Measurements from ENCODE around the gene ADGRG2. TPM values are rescaled to one million over a fixed set of nuclear protein-coding genes. Genes with fewer than 3 reads are reported as not detected.

The ADGRG2 gene
- total RNA-seq, 2 experiments from 2014 or later: not detected

DNA sequence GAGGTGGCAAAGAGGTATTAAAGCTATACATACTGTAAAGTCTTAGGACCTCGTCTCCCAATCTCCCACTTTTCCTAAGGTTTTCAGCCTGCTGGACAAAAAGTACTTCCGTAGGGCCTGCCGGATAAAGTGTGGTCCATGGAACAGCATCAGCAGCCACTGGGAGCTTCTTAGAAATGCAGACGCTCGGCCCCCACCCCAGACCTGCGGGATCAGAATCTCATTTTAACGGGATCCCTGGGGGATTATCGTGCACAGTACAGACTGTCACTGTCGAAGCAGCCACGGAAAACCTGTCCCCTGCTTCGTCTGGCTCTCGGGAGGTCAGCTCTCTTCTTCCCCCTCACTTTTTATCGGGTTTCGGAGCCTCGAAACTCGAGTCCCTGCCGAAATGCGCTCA lies 802 bp downstream of the ADGRG2 start:
- Mint-ChIP-seq H3K27ac (no peak overlapping the region), H3K27me3 (ENCODE audit: low read depth) (peaks cover 30% of the 10 kb centered on the region), H3K4me3 (no peak overlapping the region), H3K9me3 (no peaks in the 10 kb centered on the region), H3K36me3 (ENCODE audit: low read depth) (no peaks in the 10 kb centered on the region), H3K4me1 (ENCODE audit: low read depth) (no peaks in the 10 kb centered on the region)
- intact Hi-C loops (cut with micrococcal nuclease): loop anchor here (5.0 kb wide), 1 partner anchor 729 kb away; no protein-coding TSS in a partner anchor
- DNase-seq: no peak
- CTCF ChIA-PET: no interaction called here

DNA sequence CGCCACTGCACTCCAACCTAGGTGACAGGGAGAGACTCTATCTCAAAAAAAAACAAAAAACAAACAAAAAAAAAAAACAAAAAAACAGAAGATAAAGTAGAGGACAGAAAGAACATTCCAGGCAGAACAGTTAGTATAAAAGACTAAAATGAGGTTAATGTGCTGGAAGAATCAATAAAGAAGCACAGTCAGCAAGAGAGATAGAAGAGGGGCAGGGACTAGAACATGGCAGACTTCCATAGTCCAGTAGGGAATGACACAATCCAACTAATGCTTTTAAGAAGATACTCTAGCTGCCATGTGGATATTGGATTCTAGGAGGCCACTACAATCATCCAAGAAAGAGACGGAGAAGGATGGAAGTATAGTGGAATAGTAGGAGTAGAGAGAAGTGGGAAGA lies 11.6 kb downstream of the ADGRG2 start:
- Mint-ChIP-seq H3K4me3 (no peak overlapping the region), H3K9me3 (no peaks in the 10 kb centered on the region), H3K27me3 (ENCODE audit: low read depth) (peaks cover 21% of the 10 kb centered on the region), H3K27ac (no peak overlapping the region), H3K4me1 (ENCODE audit: low read depth) (no peaks in the 10 kb centered on the region), H3K36me3 (ENCODE audit: low read depth) (no peaks in the 10 kb centered on the region)
- intact Hi-C loops (cut with micrococcal nuclease): no loop called here
- CTCF ChIA-PET: no interaction called here
- DNase-seq: no peak

DNA sequence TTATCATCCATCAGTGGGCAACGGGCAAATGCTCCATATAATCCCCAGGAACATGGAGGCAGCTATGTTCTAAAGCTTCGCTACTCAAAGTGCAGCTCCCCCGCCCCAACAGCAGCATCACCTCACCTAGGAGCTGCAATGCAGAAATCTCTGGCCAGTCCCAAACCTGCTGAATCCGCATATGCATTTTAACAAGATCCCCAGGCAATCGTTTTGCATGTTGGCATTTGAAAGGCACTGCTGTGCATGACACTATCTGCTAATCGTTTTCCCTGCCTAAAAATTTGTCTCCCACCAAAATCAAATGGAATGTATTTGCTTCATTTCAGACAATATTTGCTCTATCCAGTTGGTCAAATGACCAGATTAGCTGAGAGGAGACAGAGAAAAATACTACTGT lies 15.2 kb downstream of the ADGRG2 start:
- CTCF ChIA-PET: no interaction called here
- peaks cover 19% of the 10 kb centered on the region for H3K27me3 Mint-ChIP-seq (ENCODE audit: low read depth)
- no peaks in the 10 kb centered on the region for H3K4me1 Mint-ChIP-seq (ENCODE audit: low read depth)
- H3K27ac Mint-ChIP-seq: no peak overlapping the region
- no peak overlapping the region for H3K4me3 Mint-ChIP-seq
- no peaks in the 10 kb centered on the region for H3K36me3 Mint-ChIP-seq (ENCODE audit: low read depth)
- intact Hi-C loops (cut with micrococcal nuclease): no loop called here
- no peak for DNase-seq
- no peaks in the 10 kb centered on the region for H3K9me3 Mint-ChIP-seq

DNA sequence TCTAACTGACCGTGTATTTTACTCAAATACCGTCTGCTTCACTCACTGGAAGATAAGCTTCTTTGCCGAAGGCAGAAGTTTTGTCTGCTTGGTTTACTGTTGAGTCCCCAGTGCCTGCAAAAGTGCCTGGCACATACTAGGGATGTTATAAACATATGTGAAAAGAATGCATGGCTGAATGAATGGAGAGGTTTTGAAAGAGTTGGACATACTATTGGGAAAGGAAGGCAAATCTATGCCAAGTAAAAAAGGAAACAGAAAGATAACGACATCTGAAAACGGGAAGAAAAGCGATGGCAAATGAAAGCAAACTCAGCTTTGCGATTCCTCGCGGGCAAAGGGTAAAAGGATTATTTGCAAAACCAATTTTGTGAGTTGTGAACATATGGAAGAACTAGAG lies 21.7 kb downstream of the ADGRG2 start:
- H3K4me1 Mint-ChIP-seq (ENCODE audit: low read depth): no peaks in the 10 kb centered on the region
- intact Hi-C loops (cut with micrococcal nuclease): no loop called here
- H3K27me3 Mint-ChIP-seq (ENCODE audit: low read depth): peaks cover 2% of the 10 kb centered on the region
- no peak for DNase-seq
- H3K9me3 Mint-ChIP-seq: no peaks in the 10 kb centered on the region
- H3K36me3 Mint-ChIP-seq (ENCODE audit: low read depth): no peaks in the 10 kb centered on the region
- H3K4me3 Mint-ChIP-seq: no peak overlapping the region
- H3K27ac Mint-ChIP-seq: no peak overlapping the region
- CTCF ChIA-PET: interaction anchor here (0.6 kb wide), 1 partner anchor 610 kb away, joined by 5 read pairs; no protein-coding TSS in a partner anchor

DNA sequence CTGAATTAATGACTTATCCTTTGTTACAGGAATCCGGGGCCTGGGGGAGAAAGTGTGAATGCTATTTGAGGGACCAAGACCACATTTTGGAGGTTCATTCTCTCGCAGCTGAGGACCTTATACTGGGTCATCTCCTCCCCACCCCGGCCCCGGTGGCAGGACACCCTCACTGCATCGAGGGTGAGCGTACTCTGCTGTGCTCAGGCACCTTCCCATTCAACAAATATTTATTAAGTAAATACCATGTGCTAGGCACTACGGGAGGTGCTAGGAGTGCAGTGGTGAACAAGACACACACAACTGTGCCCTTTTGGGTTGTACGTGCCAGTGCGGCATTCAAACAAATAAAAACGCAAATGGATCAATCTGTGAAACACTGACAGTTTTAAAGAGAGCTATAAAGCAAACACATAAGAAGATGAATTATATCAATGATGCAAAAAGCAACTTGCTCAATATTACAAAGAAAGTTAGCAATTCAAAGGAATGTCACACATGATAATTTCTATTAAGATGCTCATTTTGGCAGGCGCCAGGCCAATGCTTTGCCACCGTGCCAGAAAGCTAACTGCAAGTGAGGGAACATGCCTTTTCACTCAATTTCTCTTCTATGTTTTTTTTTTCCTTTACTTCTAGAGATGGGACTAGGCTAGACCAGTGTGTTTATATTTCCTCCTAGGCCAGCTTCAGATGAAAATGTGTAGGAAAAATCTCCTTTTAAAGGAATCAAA lies 24.6 kb downstream of the ADGRG2 start:
- Mint-ChIP-seq H3K27me3 (ENCODE audit: low read depth) (no peaks in the 10 kb centered on the region), H3K9me3 (no peaks in the 10 kb centered on the region), H3K4me1 (ENCODE audit: low read depth) (no peaks in the 10 kb centered on the region), H3K36me3 (ENCODE audit: low read depth) (no peaks in the 10 kb centered on the region), H3K27ac (no peak overlapping the region), H3K4me3 (no peak overlapping the region)
- intact Hi-C loops (cut with micrococcal nuclease): no loop called here
- CTCF ChIA-PET: no interaction called here
- no peak for DNase-seq

DNA sequence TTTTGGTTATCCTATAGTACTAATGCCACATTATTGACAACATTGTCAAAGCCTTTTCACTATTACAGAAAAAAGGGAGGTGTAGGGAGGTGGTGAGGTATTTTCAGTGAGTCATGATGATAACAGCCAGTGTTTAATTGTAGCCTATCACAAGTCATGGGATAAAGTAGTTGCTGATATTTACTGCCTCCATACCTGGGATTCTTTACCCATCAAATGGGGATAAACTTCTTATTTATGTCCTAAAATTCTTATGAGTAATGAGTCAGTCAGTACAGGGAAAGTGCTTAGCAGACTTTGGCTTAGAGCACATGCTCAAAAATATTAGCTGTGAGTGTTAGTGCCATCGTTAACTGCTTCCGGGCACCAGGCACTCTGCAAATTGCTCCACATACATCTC lies 25.7 kb downstream of the ADGRG2 start:
- no peaks in the 10 kb centered on the region for H3K9me3 Mint-ChIP-seq
- no peak overlapping the region for H3K4me3 Mint-ChIP-seq
- no peaks in the 10 kb centered on the region for H3K36me3 Mint-ChIP-seq (ENCODE audit: low read depth)
- CTCF ChIA-PET: no interaction called here
- H3K27ac Mint-ChIP-seq: no peak overlapping the region
- intact Hi-C loops (cut with micrococcal nuclease): no loop called here
- no peaks in the 10 kb centered on the region for H3K27me3 Mint-ChIP-seq (ENCODE audit: low read depth)
- DNase-seq: no peak
- H3K4me1 Mint-ChIP-seq (ENCODE audit: low read depth): no peaks in the 10 kb centered on the region

DNA sequence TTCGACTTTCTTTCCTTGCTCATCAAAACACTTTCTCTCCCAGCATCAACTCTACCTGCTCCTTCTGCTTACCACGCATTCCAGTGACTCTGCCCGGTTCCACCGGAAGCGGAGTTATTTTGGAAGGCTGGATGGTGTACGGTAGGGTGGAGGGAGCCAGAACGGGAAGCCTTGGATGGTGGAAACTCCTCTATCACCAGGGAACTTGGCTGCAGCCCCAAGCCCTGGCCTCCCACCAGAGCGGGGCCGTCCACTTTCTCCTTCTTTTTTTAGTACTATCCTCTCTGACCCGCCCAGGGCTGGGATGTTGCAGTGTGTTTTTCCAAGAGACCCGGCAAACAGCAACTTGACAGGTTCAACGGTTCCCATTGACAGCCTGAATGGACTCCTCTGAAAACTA lies 27.6 kb downstream of the ADGRG2 start:
- DNase-seq: no peak
- H3K9me3 Mint-ChIP-seq: peaks cover 9% of the 10 kb centered on the region
- H3K27me3 Mint-ChIP-seq (ENCODE audit: low read depth): peaks cover 2% of the 10 kb centered on the region
- H3K27ac Mint-ChIP-seq: no peak overlapping the region
- CTCF ChIA-PET: no interaction called here
- H3K4me3 Mint-ChIP-seq: no peak overlapping the region
- peaks cover 1% of the 10 kb centered on the region for H3K36me3 Mint-ChIP-seq (ENCODE audit: low read depth)
- no peaks in the 10 kb centered on the region for H3K4me1 Mint-ChIP-seq (ENCODE audit: low read depth)
- intact Hi-C loops (cut with micrococcal nuclease): no loop called here

DNA sequence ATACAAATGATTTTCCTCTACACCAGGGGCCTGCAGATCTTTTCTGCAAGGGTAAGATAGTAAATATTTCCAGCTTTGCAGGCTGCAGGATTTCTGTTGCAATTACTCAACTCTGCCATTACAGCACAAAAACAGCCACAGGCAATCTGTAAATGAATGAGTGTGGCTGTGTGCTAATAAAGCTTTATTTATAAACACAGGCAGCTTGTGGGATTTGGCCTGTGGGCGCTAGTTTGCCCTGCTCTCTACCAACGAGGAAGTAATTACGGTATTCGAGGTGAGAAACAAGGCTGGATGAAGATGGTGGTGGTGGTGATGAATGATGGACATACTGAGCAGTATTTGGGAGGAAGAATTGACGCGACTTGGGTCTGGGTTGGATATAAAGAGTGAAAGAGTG lies 30.7 kb downstream of the ADGRG2 start:
- Mint-ChIP-seq H3K4me1 (ENCODE audit: low read depth) (no peaks in the 10 kb centered on the region), H3K27me3 (ENCODE audit: low read depth) (peaks cover 2% of the 10 kb centered on the region), H3K4me3 (no peak overlapping the region), H3K9me3 (peaks cover 14% of the 10 kb centered on the region), H3K27ac (no peak overlapping the region), H3K36me3 (ENCODE audit: low read depth) (peaks cover 1% of the 10 kb centered on the region)
- intact Hi-C loops (cut with micrococcal nuclease): no loop called here
- no peak for DNase-seq
- CTCF ChIA-PET: no interaction called here

DNA sequence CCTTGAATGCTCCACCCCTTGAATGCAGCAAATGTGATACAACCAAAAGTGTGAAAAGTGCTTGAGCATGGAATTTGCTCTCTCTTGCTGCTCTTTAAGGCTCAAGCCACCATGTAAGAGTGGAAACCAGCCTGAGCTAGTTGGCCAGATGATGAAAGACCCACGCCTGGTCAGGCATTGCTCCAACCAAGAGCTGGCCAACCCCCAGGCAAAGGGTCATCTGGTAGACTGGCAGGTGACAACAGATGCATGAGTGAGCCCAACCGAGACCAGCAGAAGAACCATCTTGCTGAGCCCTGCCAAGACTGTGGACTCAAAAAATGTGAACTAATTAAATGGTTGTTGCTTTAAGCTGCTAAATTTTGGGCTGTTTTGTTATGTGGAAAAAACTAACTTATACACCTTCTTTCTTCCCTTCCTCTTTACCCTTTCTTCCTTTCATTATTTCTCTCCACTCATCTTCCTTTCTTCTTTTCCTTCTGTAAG lies 32.7 kb downstream of the ADGRG2 start:
- CTCF ChIA-PET: no interaction called here
- intact Hi-C loops (cut with micrococcal nuclease): no loop called here
- no peak overlapping the region for H3K4me3 Mint-ChIP-seq
- H3K27me3 Mint-ChIP-seq (ENCODE audit: low read depth): peaks cover 2% of the 10 kb centered on the region
- no peak overlapping the region for H3K27ac Mint-ChIP-seq
- no peaks in the 10 kb centered on the region for H3K4me1 Mint-ChIP-seq (ENCODE audit: low read depth)
- peaks cover 14% of the 10 kb centered on the region for H3K9me3 Mint-ChIP-seq
- DNase-seq: no peak
- peaks cover 1% of the 10 kb centered on the region for H3K36me3 Mint-ChIP-seq (ENCODE audit: low read depth)

DNA sequence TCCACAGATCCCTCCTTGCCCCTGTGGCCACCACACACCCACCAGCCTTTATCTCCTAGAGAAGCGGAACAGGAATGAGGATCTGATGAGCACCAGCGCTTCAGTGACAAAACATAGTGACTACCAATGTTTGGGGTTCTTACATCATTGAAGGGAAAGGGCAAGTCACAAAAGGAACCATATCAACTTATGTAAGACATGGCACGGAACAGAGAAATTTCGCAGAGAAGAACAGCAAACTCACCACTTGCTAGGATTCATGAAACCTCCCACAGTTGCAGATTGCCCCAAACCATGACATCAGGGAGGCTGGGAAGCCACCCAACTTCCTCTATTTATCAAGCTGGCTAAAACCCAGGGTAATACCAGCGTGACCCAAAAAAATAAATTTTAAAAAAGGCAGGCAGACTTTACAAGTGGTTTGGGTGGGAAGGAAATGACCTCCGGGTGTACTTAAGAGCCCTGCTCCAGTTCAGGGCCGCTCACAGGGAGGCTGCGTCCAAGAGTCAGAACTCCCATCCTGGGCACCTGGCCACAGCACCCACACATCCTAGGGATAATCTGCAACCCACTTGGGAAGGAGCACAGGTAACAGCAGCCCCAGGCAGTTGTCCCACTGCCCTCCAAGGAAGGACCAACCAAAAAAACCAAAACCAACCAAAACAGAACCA lies 36.0 kb downstream of the ADGRG2 start:
- Mint-ChIP-seq H3K9me3 (peaks cover 14% of the 10 kb centered on the region), H3K4me1 (ENCODE audit: low read depth) (no peaks in the 10 kb centered on the region), H3K36me3 (ENCODE audit: low read depth) (peaks cover 1% of the 10 kb centered on the region), H3K27ac (no peak overlapping the region), H3K4me3 (no peak overlapping the region), H3K27me3 (ENCODE audit: low read depth) (peaks cover 2% of the 10 kb centered on the region)
- CTCF ChIA-PET: no interaction called here
- intact Hi-C loops (cut with micrococcal nuclease): no loop called here
- no peak for DNase-seq

DNA sequence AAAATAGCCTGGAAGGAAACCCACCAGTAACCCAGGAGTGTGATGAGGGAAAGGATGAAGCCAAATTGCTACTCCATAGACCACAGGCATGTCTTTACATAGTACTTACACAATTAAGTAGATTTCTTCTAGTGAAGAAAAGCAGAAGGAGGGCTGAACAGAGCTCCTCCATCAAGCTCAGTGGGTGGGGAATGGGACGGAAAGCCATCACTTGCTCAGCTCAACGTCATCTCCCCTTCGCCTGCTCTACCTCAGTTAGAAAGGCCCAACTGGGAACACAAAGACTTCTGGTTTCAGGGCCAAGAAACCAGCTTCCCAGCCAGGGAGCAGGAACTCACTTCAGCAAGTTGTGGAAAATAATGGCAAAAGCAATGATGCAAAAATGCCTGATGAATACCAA lies 36.6 kb downstream of the ADGRG2 start:
- Mint-ChIP-seq H3K36me3 (ENCODE audit: low read depth) (peaks cover 1% of the 10 kb centered on the region), H3K27me3 (ENCODE audit: low read depth) (no peaks in the 10 kb centered on the region), H3K4me1 (ENCODE audit: low read depth) (no peaks in the 10 kb centered on the region), H3K4me3 (no peak overlapping the region), H3K9me3 (peaks cover 10% of the 10 kb centered on the region), H3K27ac (no peak overlapping the region)
- CTCF ChIA-PET: no interaction called here
- intact Hi-C loops (cut with micrococcal nuclease): no loop called here
- DNase-seq: no peak

DNA sequence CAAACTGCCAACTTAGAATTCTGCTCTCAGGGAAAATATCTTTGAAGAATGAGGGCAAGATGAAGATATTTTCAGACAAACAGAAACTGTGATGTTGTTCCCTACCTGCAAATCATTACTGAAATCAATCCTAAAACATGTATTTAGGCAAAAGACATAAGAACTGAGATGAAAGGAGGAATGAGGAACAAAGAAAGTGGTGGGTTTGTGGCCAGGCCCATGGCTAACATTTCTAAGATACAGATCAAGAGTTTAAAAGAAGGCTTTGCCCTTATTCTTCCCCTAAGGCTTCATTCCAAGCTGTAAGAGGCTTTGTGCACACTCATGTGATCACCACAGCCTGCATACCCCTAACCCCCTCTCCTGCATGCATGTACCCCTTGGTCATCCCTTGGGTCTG lies 46.5 kb downstream of the ADGRG2 start:
- intact Hi-C loops (cut with micrococcal nuclease): no loop called here
- H3K9me3 Mint-ChIP-seq: no peaks in the 10 kb centered on the region
- no peaks in the 10 kb centered on the region for H3K36me3 Mint-ChIP-seq (ENCODE audit: low read depth)
- H3K27me3 Mint-ChIP-seq (ENCODE audit: low read depth): no peaks in the 10 kb centered on the region
- H3K4me3 Mint-ChIP-seq: no peak overlapping the region
- no peak for DNase-seq
- H3K27ac Mint-ChIP-seq: no peak overlapping the region
- H3K4me1 Mint-ChIP-seq (ENCODE audit: low read depth): no peaks in the 10 kb centered on the region
- CTCF ChIA-PET: interaction anchor here (0.6 to 0.7 kb wide), 2 partner anchors 181 to 1367 kb away, joined by 3 to 5 read pairs; no protein-coding TSS in a partner anchor

DNA sequence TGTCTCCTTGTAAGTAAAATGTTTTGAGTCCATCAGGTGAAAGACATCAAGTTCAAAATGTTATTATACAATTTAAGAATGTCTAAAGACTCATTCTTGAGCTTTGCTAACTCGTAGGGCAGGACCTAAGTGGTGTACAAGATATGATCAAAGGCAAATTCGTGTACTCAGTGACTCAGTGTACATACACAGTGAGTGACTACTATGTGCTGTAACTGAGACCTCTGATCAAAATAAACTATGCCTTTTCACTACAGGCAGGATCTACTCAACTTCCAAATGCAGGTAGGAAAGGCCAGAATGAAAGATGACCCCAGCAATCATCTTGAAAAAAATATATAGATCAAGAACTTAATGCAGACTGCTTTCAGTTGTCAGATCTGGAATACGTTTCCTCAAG lies 49.9 kb downstream of the ADGRG2 start:
- CTCF ChIA-PET: no interaction called here
- Mint-ChIP-seq H3K27me3 (ENCODE audit: low read depth) (no peaks in the 10 kb centered on the region), H3K9me3 (no peaks in the 10 kb centered on the region), H3K27ac (no peak overlapping the region), H3K4me3 (no peak overlapping the region), H3K4me1 (ENCODE audit: low read depth) (no peaks in the 10 kb centered on the region), H3K36me3 (ENCODE audit: low read depth) (no peaks in the 10 kb centered on the region)
- DNase-seq: no peak
- intact Hi-C loops (cut with micrococcal nuclease): no loop called here
